SIG-M5 treated with dmso at 0.1 percent for 504 hours (cell line): ENCODE results near the gene ATXN10.

ENCODE experiments used
- DNase-seq: peaks from one replicate; lab custom pipeline; 2025; ENCODE audit not compliant: unreplicated experiment; lab: John Stamatoyannopoulos, UW

ATXN10 gene

GRCh38 chr22:45876136-45877035 lies 204.8 kb downstream of the ATXN10 start:
- DNase-seq, result no peak

GRCh38 chr22:45877036-45877380 lies 205.4 kb downstream of the ATXN10 start:
- no peak for DNase-seq

GRCh38 chr22:45877651-45878050 lies 206.0 kb downstream of the ATXN10 start:
- DNase-seq, result no peak

GRCh38 chr22:45878051-45878781 lies 206.6 kb downstream of the ATXN10 start:
- DNase-seq, result no peak

- no peak for DNase-seq
Measured at GRCh38 chr22:45878901-45879551, 207.4 kb downstream of the ATXN10 start.

GRCh38 chr22:45879552-45879949 lies 207.9 kb downstream of the ATXN10 start:
- no peak for DNase-seq

- no peak for DNase-seq
Measured at GRCh38 chr22:45880091-45880715, 208.6 kb downstream of the ATXN10 start.

- no peak for DNase-seq
Measured at GRCh38 chr22:45880716-45881523, 209.3 kb downstream of the ATXN10 start.

GRCh38 chr22:45881524-45881875 lies 209.9 kb downstream of the ATXN10 start:
- DNase-seq, result no peak

- no peak for DNase-seq
Measured at GRCh38 chr22:45882881-45883810, 211.5 kb downstream of the ATXN10 start.

GRCh38 chr22:45883811-45884170 lies 212.2 kb downstream of the ATXN10 start:
- DNase-seq, result no peak

- no peak for DNase-seq
Measured at GRCh38 chr22:45884201-45885062, 212.8 kb downstream of the ATXN10 start.

- no peak for DNase-seq
Measured at GRCh38 chr22:45885171-45885840, 213.7 kb downstream of the ATXN10 start.

- no peak for DNase-seq
Measured at GRCh38 chr22:45885941-45886395, 214.3 kb downstream of the ATXN10 start.

- no peak for DNase-seq
Measured at GRCh38 chr22:45886540-45886939, 214.9 kb downstream of the ATXN10 start.

- DNase-seq, result no peak
Measured at GRCh38 chr22:45887202-45888131, 215.8 kb downstream of the ATXN10 start.
